RPMI7951 (cell line): Measurements from ENCODE around the gene CRYAB. TPM values are rescaled to one million over a fixed set of nuclear protein-coding genes. Genes with fewer than 3 reads are reported as not detected.
A peak's percentile ranks its signal among the peaks of the same experiment; 100 is the strongest.
"Not testable (repeated sequence)": the region's sequence is repeated elsewhere in the genome, so short reads cannot be mapped to it uniquely, and the experiment has no call there.

Experiments
- DNase-seq: peaks from one replicate; pipeline ENCODE4 v3.0.0-alpha.2; 2012; ENCODE audit warnings: low read depth
- total RNA-seq: library from RNA; depleted of rRNA; stranded (reverse); fragments of >200 nt; shearing (Covaris generic); gene quantifications from 2 replicates; pipeline ENCODE4 v1.2.3, GENCODE V29; 2014; rRNA removed

CRYAB gene
- total RNA-seq, 1 experiment from 2014 or later = not detected

GRCh38 chr11:111908639-111909305 is 2.8 kb downstream of the CRYAB start:
- DNase-seq = no peak

- DNase-seq = no peak
Observed at GRCh38 chr11:111906680-111907079, 4.9 kb downstream of the CRYAB start.

GRCh38 chr11:111905411-111905810 is 6.2 kb downstream of the CRYAB start:
- DNase-seq = no peak

- no peak for DNase-seq
Observed at GRCh38 chr11:111886844-111887243, 24.7 kb downstream of the CRYAB start.

GRCh38 chr11:111886032-111886431 is 25.5 kb downstream of the CRYAB start:
- no peak for DNase-seq

GRCh38 chr11:111885053-111885452 is 26.5 kb downstream of the CRYAB start:
- not testable (repeated sequence) for DNase-seq

GRCh38 chr11:111882202-111882601 is 29.4 kb downstream of the CRYAB start:
- no peak for DNase-seq

GRCh38 chr11:111879637-111879960 is 32.0 kb downstream of the CRYAB start:
- DNase-seq = no peak

GRCh38 chr11:111878849-111879636 is 32.5 kb downstream of the CRYAB start, which contains the start of the genes CFAP68 and FDXACB1:
Gene CFAP68 (plus strand): TSS chr11:111879541. CDS start chr11:111879561, 20 bp downstream.
Gene FDXACB1 (minus strand): TSS chr11:111879165. CDS start chr11:111879132, 33 bp downstream.
- DNase-seq = peak; percentile 96

GRCh38 chr11:111878385-111878848 is 33.2 kb downstream of the CRYAB start:
- no peak for DNase-seq

GRCh38 chr11:111871693-111872161 is 39.8 kb downstream of the CRYAB start:
- DNase-seq = no peak

GRCh38 chr11:111870886-111871692 is 40.5 kb downstream of the CRYAB start, which contains the start of gene ALG9:
Gene ALG9 (minus strand): TSS chr11:111871581. CDS start chr11:111871482, 99 bp downstream.
- DNase-seq = peak; percentile 87

GRCh38 chr11:111870522-111870885 is 41.1 kb downstream of the CRYAB start:
- no peak for DNase-seq

GRCh38 chr11:111870113-111870512 is 41.5 kb downstream of the CRYAB start:
- DNase-seq = no peak

GRCh38 chr11:111860257-111860656 is 51.3 kb downstream of the CRYAB start:
- DNase-seq = no peak

Other genes starting within 250 kb of the CRYAB start
- gene PPP2R1B, start 145.4 kb downstream of the CRYAB start, total RNA-seq = 33.4 and 36.9 TPM in 2 replicates
- gene ALG9, start 40.2 kb downstream of the CRYAB start, total RNA-seq = 33.5 and 34.8 TPM in 2 replicates
- 4.7 and 6.0 TPM in 2 replicates for gene FDXACB1, start 32.6 kb downstream of the CRYAB start, total RNA-seq
- gene CFAP68, start 32.2 kb downstream of the CRYAB start, total RNA-seq = 27.9 and 43.3 TPM in 2 replicates
- not detected in 2 replicates for gene HSPB2, start 964 bp upstream of the CRYAB start, total RNA-seq
- not detected in 2 replicates for gene C11orf52, start 7.1 kb upstream of the CRYAB start, total RNA-seq
- gene DIXDC1, start 25.6 kb upstream of the CRYAB start, total RNA-seq = 15.0 and 17.8 TPM in 2 replicates
- 55.1 and 72.1 TPM in 2 replicates for gene DLAT, start 113.6 kb upstream of the CRYAB start, total RNA-seq
- gene PIH1D2, start 162.2 kb upstream of the CRYAB start, total RNA-seq = 5.9 and 6.4 TPM in 2 replicates
- 20.9 and 22.5 TPM in 2 replicates for gene NKAPD1, start 162.5 kb upstream of the CRYAB start, total RNA-seq
- gene TIMM8B, start 175.0 kb upstream of the CRYAB start, total RNA-seq = 116 and 120 TPM in 2 replicates
- 275 and 281 TPM in 2 replicates for gene SDHD, start 175.1 kb upstream of the CRYAB start, total RNA-seq